Tibial nerve (tissue), 4 donors: Measurements from ENCODE around the gene RTP3. TPM values are rescaled to one million over a fixed set of nuclear protein-coding genes. Genes with fewer than 3 reads are reported as not detected.
"Not testable (repeated sequence)": the region's sequence is repeated elsewhere in the genome, so short reads cannot be mapped to it uniquely, and the experiment has no call there.

Source experiments
- DNase-seq, 2 donors: peaks; one replicate each; pipeline ENCODE4 v3.0.0-alpha.2; 2019; ENCODE audit warnings: low spot score in 2 of 2
- H3K27ac ChIP-seq, 4 donors: fragments of 200-600 bp; sonication (generic) in 3 of 4; one replicate each; pipeline ENCODE4 v1.5.1; 2017 to 2019; ENCODE audit warnings: mild to moderate bottlenecking in 1 of 4
- H3K27me3 ChIP-seq, 2 donors: fragments of 200-600 bp; sonication (generic) in 1 of 2; one replicate each; pipeline versions ENCODE4 v1.5.1 to v1.6.0; 2017 to 2019
- H3K36me3 ChIP-seq, 3 donors: fragments of 200-600 bp; sonication (generic); one replicate each; pipeline ENCODE4 v1.5.1; 2018 to 2019
- H3K4me1 ChIP-seq, 4 donors: fragments of 200-600 bp; sonication (generic) in 3 of 4; one replicate each; pipeline ENCODE4 v1.5.1; 2017 to 2019
- H3K4me3 ChIP-seq, 4 donors: fragments of 200-600 bp; sonication (generic) in 3 of 4; one replicate each; pipeline ENCODE4 v1.5.1; 2017 to 2019; ENCODE audit warnings: mild to moderate bottlenecking in 1 of 4, moderate library complexity in 1 of 4
- H3K9me3 ChIP-seq, 4 donors: fragments of 200-600 bp; sonication (generic) in 3 of 4; one replicate each; pipeline ENCODE4 v1.5.1; 2017 to 2019
- CTCF ChIP-seq, 5 experiments: fragments of 200-600 bp in 3 of 5; fragments of 450-650 bp in 2 of 5; sonication (generic) in 3 of 5; IDR thresholded peaks; one replicate each; pipeline ENCODE4 v1.5.1; 2016 to 2019; ENCODE audit warnings: antibody characterized with exemption in 5 of 5, mild to moderate bottlenecking in 3 of 5, moderate library complexity in 2 of 5
- EP300 ChIP-seq, 2 donors: sonication (generic); formaldehyde crosslinking; IDR thresholded peaks; one replicate each; pipeline ENCODE4 v1.6.1; 2017; ENCODE audit warnings: antibody characterized with exemption in 2 of 2, mild to moderate bottlenecking in 1 of 2
- POLR2A ChIP-seq, 2 donors: fragments of 450-650 bp; IDR thresholded peaks; one replicate each; pipeline ENCODE4 v1.6.1; 2017; ENCODE audit warnings: antibody characterized with exemption in 2 of 2, mild to moderate bottlenecking in 2 of 2, moderate library complexity in 2 of 2
- WGBS, 2 donors: methylation state at CpG; one replicate each; pipeline ENCODE4 v1.1.5; 2018; 5-methylcytosine and 5-hydroxymethylcytosine counted together
- total RNA-seq, 4 donors: library from RNA; depleted of rRNA; stranded (reverse); fragments of >200 nt; gene quantifications; one replicate each; pipeline ENCODE4 v1.1.0, GENCODE V29; 2016

RTP3 gene
- total RNA-seq, 4 donors from 2014 or later = not detected

GRCh38 chr3:46519952-46520351 lies 22.2 kb downstream of the RTP3 start:
- no peak overlapping the region for H3K27ac ChIP-seq
- 73 to 97% methylated on average over 2 of the region's 2 CpGs for WGBS, 2 donors
- H3K4me1 ChIP-seq = no peaks in the 10 kb centered on the region
- no peak overlapping the region for H3K4me3 ChIP-seq
- DNase-seq = no peak
- TF ChIP-seq POLR2A (IDR thresholded peaks at IDR 0.05) (no peak), EP300 (IDR thresholded peaks at IDR 0.05) (no peak), CTCF (IDR thresholded peaks at IDR 0.05) (no peak)
- no peaks in the 10 kb centered on the region for H3K27me3 ChIP-seq
- H3K9me3 ChIP-seq = no peaks in the 10 kb centered on the region
- H3K36me3 ChIP-seq = no peaks in the 10 kb centered on the region

- Histone ChIP-seq H3K27me3 (no peaks in the 10 kb centered on the region), H3K9me3 (no peaks in the 10 kb centered on the region), H3K27ac (no peak overlapping the region), H3K36me3 (no peaks in the 10 kb centered on the region), H3K4me1 (no peaks in the 10 kb centered on the region), H3K4me3 (no peak overlapping the region)
- DNase-seq = no peak
- TF ChIP-seq POLR2A (IDR thresholded peaks at IDR 0.05) (no peak), EP300 (IDR thresholded peaks at IDR 0.05) (no peak)
- whole genome bisulfite sequencing, 2 donors = 87 to 88% methylated on average over 3 of the region's 3 CpGs
Measured at GRCh38 chr3:46520531-46520930, 22.8 kb downstream of the RTP3 start.

- Histone ChIP-seq H3K27me3 (no peaks in the 10 kb centered on the region), H3K36me3 (no peaks in the 10 kb centered on the region), H3K27ac (no peak overlapping the region), H3K9me3 (no peaks in the 10 kb centered on the region), H3K4me3 (no peak overlapping the region), H3K4me1 (no peaks in the 10 kb centered on the region)
- no peak for TF ChIP-seq EP300 (IDR thresholded peaks at IDR 0.05)
- TF ChIP-seq POLR2A (IDR thresholded peaks at IDR 0.05) = no peak
- TF ChIP-seq CTCF (IDR thresholded peaks at IDR 0.05) = no peak
- 84 to 88% methylated on average over 9 of the region's 9 CpGs for WGBS, 2 donors
- DNase-seq = no peak
Measured at GRCh38 chr3:46521096-46521495, 23.3 kb downstream of the RTP3 start.

- not testable (repeated sequence) for H3K9me3 ChIP-seq, H3K36me3 ChIP-seq, DNase-seq, H3K27ac ChIP-seq, H3K4me1 ChIP-seq, H3K4me3 ChIP-seq, H3K27me3 ChIP-seq
- 81 to 93% methylated on average over 4 of the region's 4 CpGs for WGBS, 2 donors
Measured at GRCh38 chr3:46522201-46522600, 24.4 kb downstream of the RTP3 start.

GRCh38 chr3:46523556-46523955 lies 25.8 kb downstream of the RTP3 start:
- no peaks in the 10 kb centered on the region for H3K27me3 ChIP-seq
- H3K4me1 ChIP-seq = no peaks in the 10 kb centered on the region
- DNase-seq = no peak
- no peak for TF ChIP-seq CTCF (IDR thresholded peaks at IDR 0.05)
- TF ChIP-seq POLR2A (IDR thresholded peaks at IDR 0.05) = no peak
- TF ChIP-seq EP300 (IDR thresholded peaks at IDR 0.05) = no peak
- 89 to 92% methylated on average over 2 of the region's 2 CpGs for whole genome bisulfite sequencing, 2 donors
- no peak overlapping the region for H3K4me3 ChIP-seq
- no peak overlapping the region for H3K27ac ChIP-seq
- H3K9me3 ChIP-seq = no peaks in the 10 kb centered on the region
- H3K36me3 ChIP-seq = no peaks in the 10 kb centered on the region

- Histone ChIP-seq H3K36me3 (no peaks in the 10 kb centered on the region), H3K27me3 (no peaks in the 10 kb centered on the region), H3K4me1 (no peaks in the 10 kb centered on the region), H3K27ac (no peak overlapping the region), H3K9me3 (no peaks in the 10 kb centered on the region), H3K4me3 (no peak overlapping the region)
- WGBS, 2 donors = 74 to 83% methylated on average over 3 of the region's 3 CpGs
- TF ChIP-seq POLR2A (IDR thresholded peaks at IDR 0.05) (no peak), EP300 (IDR thresholded peaks at IDR 0.05) (no peak), CTCF (IDR thresholded peaks at IDR 0.05) (no peak)
- no peak for DNase-seq
Measured at GRCh38 chr3:46524008-46524407, 26.2 kb downstream of the RTP3 start.
